Measurements from ENCODE around the gene GPR42.
A peak's percentile ranks its signal among the peaks of the same experiment; 100 is the strongest.
"Not testable (repeated sequence)": the region's sequence is repeated elsewhere in the genome, so short reads cannot be mapped to it uniquely, and the experiment has no call there.

The GPR42 gene

GRCh38 chr19:35347171-35347929, 23.5 kb upstream of the GPR42 start, which contains the start of gene FFAR1:
TSS of gene FFAR1 (plus strand) at chr19:35347902. CDS start at chr19:35351552, 3,650 bp downstream.
- DNase-seq (ENCODE audit: low spot score): peak; percentile 63

GRCh38 chr19:35347930-35348298, 23.0 kb upstream of the GPR42 start:
- no peak for DNase-seq (ENCODE audit: low spot score)

- DNase-seq (ENCODE audit: low spot score): no peak
Measured at GRCh38 chr19:35348911-35349611, 21.8 kb upstream of the GPR42 start.

- DNase-seq (ENCODE audit: low spot score): no peak
Measured at GRCh38 chr19:35349614-35350521, 21.0 kb upstream of the GPR42 start.

GRCh38 chr19:35350591-35350990, 20.3 kb upstream of the GPR42 start:
- no peak for DNase-seq (ENCODE audit: low spot score)

GRCh38 chr19:35351411-35352176, 19.3 kb upstream of the GPR42 start:
- DNase-seq (ENCODE audit: low spot score): no peak

GRCh38 chr19:35352177-35352447, 18.8 kb upstream of the GPR42 start:
- no peak for DNase-seq (ENCODE audit: low spot score)

- DNase-seq (ENCODE audit: low spot score): peak; percentile 79
Measured at GRCh38 chr19:35352448-35353304, 18.2 kb upstream of the GPR42 start.

GRCh38 chr19:35353635-35354034, 17.2 kb upstream of the GPR42 start:
- no peak for DNase-seq (ENCODE audit: low spot score)

- DNase-seq (ENCODE audit: low spot score): peak; percentile 20
Measured at GRCh38 chr19:35354898-35355297, 16.0 kb upstream of the GPR42 start.

GRCh38 chr19:35355791-35356460, 14.9 kb upstream of the GPR42 start:
- DNase-seq (ENCODE audit: low spot score): no peak

- DNase-seq (ENCODE audit: low spot score): peak; percentile 24
Measured at GRCh38 chr19:35357867-35358573, 12.8 kb upstream of the GPR42 start, which contains the start of gene FFAR3. TSS of gene FFAR3 (plus strand) at chr19:35358460. CDS start at chr19:35358891, 431 bp downstream.

GRCh38 chr19:35358834-35359233, 12.0 kb upstream of the GPR42 start:
- not testable (repeated sequence) for DNase-seq (ENCODE audit: low spot score)

GRCh38 chr19:35359395-35359794, 11.5 kb upstream of the GPR42 start:
- DNase-seq (ENCODE audit: low spot score): not testable (repeated sequence)

- DNase-seq (ENCODE audit: low spot score): not testable (repeated sequence)
Measured at GRCh38 chr19:35360081-35360480, 10.8 kb upstream of the GPR42 start.

GRCh38 chr19:35360880-35361420, 9.9 kb upstream of the GPR42 start:
- DNase-seq (ENCODE audit: low spot score): no peak

GRCh38 chr19:35362261-35363000, 8.4 kb upstream of the GPR42 start:
- DNase-seq (ENCODE audit: low spot score): no peak

- no peak for DNase-seq (ENCODE audit: low spot score)
Measured at GRCh38 chr19:35363001-35363590, 7.8 kb upstream of the GPR42 start.

Data from activated CD4-positive, alpha-beta T cell treated with anti-CD3 and anti-CD28 coated beads, Interleukin-2, Interleukin-4, amounts not matched to agents 100 ng/mL and 50 ng/mL, durations not matched to agents 16 hours and 8 hours (primary cell).